ENCODE measurements around the gene BTNL9.

The BTNL9 gene

DNA sequence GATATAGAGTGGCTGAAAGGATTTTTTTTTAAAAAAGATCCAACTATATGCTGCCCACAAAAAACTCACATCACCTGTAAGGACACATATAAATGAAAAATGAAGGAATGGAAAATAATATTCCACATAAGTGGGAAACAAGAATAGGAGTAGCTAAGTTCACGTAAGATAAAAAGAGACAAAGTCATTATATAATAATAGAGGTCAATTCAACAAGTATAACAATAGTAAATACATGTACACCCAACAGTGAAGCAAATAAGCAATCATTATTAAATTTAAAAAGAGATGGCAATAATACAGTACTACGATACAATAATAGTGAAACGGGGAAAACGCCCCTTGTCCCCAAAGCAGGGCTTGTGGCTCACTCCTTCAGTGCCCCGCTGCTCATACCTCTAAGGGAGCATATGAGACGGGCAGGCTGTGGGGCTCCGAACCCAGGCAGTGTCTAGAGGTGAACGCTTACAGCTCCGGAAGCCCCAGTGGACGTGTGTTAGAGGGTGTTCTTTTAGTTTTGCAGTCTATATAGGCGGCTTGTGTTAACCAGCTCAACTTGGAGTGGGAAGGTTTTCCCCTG lies 12.5 kb upstream of the BTNL9 start:
- TF ChIP-seq, protein P1, sequence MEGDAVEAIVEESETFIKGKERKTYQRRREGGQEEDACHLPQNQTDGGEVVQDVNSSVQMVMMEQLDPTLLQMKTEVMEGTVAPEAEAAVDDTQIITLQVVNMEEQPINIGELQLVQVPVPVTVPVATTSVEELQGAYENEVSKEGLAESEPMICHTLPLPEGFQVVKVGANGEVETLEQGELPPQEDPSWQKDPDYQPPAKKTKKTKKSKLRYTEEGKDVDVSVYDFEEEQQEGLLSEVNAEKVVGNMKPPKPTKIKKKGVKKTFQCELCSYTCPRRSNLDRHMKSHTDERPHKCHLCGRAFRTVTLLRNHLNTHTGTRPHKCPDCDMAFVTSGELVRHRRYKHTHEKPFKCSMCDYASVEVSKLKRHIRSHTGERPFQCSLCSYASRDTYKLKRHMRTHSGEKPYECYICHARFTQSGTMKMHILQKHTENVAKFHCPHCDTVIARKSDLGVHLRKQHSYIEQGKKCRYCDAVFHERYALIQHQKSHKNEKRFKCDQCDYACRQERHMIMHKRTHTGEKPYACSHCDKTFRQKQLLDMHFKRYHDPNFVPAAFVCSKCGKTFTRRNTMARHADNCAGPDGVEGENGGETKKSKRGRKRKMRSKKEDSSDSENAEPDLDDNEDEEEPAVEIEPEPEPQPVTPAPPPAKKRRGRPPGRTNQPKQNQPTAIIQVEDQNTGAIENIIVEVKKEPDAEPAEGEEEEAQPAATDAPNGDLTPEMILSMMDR (IDR thresholded peaks at IDR 0.05): no peak

DNA sequence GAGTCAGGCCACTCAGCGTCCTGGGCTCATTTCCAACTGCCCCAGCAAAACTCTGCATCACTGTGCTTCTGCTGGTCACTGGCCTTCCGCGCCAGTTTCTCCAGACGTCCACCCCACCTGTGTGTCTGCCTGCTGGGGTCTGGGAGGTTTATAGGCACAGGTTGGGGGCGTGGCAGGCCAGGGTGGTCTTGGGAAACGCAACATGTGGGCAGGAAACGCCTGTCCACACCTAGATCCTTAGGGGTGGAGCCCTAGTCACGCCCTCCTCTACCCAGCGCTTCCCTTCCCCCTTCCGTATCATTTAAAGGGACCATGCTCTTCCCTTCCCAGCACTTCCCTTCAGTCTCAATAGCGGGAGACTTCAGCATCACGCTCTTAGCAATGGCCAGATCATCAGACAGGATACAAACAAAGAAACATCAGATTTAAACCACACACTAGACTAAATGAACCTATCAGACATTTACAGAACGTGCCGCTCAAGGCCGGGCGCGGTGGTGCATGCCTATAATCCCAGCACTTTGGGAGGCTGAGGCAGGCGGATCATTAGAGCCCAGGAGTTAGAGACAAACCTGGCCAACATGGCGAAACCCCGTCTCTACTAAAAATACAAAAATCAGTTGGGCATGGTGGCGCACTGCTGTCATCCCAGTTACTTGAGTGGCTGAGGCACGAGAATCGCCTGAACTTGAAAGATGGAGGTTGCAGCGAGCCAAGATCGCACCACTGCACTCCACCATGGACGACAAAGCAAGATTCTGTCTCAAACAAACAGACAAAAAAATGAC lies 11.8 kb upstream of the BTNL9 start:
- TF ChIP-seq, protein P1 (IDR thresholded peaks at IDR 0.05): no peak

DNA sequence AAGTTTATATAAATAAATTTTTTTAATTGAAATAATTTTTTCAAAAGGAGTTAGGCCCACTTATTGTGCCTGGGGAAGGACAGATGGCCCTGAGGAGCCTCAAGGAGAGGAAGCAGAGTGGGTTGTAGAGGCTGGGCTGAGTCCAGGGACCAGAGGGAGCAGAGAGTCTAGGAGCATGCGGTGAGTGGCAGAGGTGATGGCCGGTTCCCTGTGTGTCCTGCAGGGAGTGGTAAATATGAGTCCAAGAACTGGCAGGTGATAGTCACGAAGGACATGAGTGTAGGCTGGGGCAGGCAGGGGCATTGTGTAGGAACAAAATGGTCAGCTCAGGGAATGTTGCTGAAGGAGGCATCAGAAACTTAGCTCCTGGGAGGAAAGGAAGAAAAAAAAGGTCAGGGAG lies 8.3 kb upstream of the BTNL9 start:
- TF ChIP-seq, protein P1 (IDR thresholded peaks at IDR 0.05): no peak

DNA sequence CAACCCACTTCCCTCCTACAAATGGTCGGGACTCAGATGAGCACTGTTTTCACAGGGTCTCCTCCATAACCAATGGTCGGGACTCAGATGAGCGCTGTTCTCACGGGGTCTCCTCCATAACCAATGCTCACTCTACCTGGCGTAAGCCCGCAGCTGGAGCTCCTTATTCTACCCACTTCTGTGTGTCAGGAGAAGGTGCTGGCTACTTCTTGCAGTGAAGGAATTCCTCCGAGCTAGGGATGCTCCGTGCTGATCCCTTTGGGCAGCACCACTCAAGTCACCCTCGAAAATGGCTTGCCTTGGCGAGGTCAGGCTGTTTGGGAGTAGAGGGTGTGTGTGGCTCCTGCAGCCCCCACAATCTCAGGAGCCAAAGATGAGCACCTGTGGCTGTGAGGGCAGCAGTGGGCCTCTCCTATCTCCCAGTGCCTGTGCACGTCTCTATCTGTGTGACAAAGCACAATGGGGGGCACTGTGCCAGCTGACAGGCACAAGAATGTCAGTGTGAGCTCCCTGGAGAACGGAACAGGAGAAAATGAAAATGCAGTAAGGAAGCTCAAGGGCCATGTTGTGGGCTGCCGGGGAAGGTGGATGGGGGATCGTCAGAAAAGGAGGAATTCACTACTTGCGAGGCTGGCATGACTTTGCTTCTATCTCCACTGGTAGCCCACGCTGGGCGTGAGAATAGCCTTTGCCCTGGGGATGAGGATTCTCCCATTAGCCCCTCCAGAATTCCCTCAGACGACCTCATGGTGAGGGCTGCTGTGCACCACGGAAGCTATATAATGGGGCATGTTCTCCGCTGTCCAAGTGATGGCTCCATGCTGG lies 3.9 kb upstream of the BTNL9 start:
- TF ChIP-seq, protein P1 (IDR thresholded peaks at IDR 0.05): no peak

DNA sequence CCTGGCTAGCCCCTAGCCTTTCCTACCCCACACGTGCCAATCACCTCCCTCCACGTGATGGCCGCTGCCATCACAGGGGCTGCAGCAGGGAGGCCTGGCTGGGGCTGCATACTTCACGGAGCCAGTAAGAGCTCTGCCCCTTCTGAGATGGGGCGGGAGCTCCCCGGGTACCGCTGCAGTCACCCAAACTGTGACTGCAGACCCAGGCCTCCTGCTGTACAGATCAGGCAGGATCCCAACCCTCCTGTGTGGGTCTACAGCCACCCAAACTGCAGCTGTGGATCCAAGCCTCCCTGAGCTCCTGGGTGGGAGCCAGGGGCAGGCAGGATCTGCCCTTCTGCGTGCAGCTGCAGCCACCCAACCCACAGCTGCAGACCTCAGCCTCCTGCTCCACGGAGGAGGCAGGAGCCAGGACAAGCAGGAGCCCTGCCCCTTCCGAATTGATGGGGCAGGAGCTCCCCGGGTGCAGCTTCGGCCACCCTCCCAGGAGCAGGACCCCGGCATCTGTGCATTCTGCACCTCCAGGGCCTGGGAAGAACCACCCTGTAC lies 3.2 kb upstream of the BTNL9 start:
- TF ChIP-seq, protein P1 (IDR thresholded peaks at IDR 0.05): no peak

DNA sequence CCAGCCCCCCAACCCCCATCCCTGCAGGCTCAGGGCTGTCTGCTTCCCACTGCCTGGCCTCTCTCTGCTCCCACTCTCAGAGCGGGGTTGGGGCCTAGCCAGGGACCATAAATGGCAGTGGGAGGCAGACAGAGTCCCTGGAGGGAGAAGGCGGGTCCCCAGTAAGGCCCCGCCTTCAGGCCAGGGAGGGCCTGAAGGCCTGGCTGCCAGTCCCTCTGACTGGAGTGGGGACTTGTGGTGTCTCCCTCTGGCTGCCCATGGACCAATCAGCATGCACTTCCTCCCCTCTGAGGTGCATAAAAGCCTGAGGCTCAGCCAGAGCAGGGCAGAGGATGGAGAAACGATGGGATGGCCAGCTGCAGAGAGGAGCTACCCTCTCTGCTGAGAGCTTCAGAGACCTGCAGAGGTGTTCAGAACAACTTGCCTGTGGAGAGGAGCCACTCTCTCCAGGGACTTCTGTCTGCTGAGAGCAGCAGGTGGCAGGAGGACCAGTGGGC lies 2.7 kb upstream of the BTNL9 start:
- TF ChIP-seq, protein P1 (IDR thresholded peaks at IDR 0.05): no peak

DNA sequence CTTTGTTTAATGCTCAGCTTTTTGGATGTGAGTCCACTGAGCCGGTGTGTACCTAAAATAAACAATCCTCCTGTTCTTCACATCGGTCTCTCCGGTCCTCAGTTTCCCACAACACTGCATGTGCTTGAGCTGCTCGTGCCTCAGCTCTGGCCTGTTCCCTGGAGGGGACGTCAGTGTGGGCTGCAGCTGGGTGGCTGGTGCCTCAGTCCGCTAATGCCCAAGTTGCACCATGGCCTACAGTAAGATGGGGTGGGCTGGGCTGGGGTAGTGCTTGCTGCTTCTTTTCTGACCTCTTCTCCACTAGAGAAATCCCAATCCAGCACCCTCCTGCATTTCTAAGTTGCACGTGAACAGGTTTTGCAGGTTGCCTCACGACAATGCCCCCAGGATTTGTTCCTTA lies 595 bp upstream of the BTNL9 start:
- TF ChIP-seq, protein P1 (IDR thresholded peaks at IDR 0.05): no peak
